CD14-positive monocyte (primary cell): ENCODE results near the gene PYGO2. TPM values are rescaled to one million over a fixed set of nuclear protein-coding genes. Genes with fewer than 3 reads are reported as not detected.

Experiments used
- DNase-seq, 3 donors: peaks; one replicate each; pipeline ENCODE4 v3.0.0-alpha.2; 2011 to 2022
- H2AFZ ChIP-seq: 2 replicates; pipeline ENCODE4 v1.6.0; 2012; ENCODE audit warnings: mild to moderate bottlenecking, low read depth, low read length, inconsistent platforms; ENCODE audit not compliant: insufficient read depth, poor library complexity, severe bottlenecking
- H3K27ac ChIP-seq, 2 donors: 1 replicate in 1 of 2; 2 replicates in 1 of 2; pipeline ENCODE4 v1.5.1; 2012 to 2013; ENCODE audit warnings: low read length in 2 of 2, control low read depth in 1 of 2, inconsistent platforms in 1 of 2, low read depth in 1 of 2, mild to moderate bottlenecking in 1 of 2
- H3K27me3 ChIP-seq, 2 donors: one replicate each; pipeline versions ENCODE4 v1.6.0 to v1.6.1; 2011 to 2013; ENCODE audit warnings: low read length in 2 of 2; ENCODE audit not compliant: control insufficient read depth in 2 of 2, insufficient read depth in 2 of 2
- H3K36me3 ChIP-seq, 2 donors: replicated peaks in 1 of 2; 1 replicate in 1 of 2; 2 replicates in 1 of 2; pipeline versions ENCODE4 v1.5.1 to v1.6.1; 2012 to 2013; ENCODE audit warnings: low read length in 2 of 2, control low read depth in 1 of 2, inconsistent platforms in 1 of 2, mild to moderate bottlenecking in 1 of 2; ENCODE audit not compliant: insufficient read depth in 2 of 2, control insufficient read depth in 1 of 2
- H3K4me1 ChIP-seq, 2 donors: 1 replicate in 1 of 2; 2 replicates in 1 of 2; pipeline versions ENCODE4 v1.5.1 to v1.6.1; 2012 to 2013; ENCODE audit warnings: low read length in 2 of 2, control low read depth in 1 of 2, inconsistent platforms in 1 of 2, mild to moderate bottlenecking in 1 of 2, moderate library complexity in 1 of 2; ENCODE audit not compliant: insufficient read depth in 2 of 2, control insufficient read depth in 1 of 2
- H3K4me2 ChIP-seq: replicated peaks from 2 replicates; pipeline ENCODE3; 2012; ENCODE audit warnings: low read length, moderate library complexity, mild to moderate bottlenecking; ENCODE audit not compliant: poor library complexity, severe bottlenecking; ENCODE audit errors: extremely low read depth
- H3K4me3 ChIP-seq, 3 experiments: fragments of 200-600 bp in 1 of 3; sonication (generic) in 1 of 3; replicated peaks in 1 of 3; 1 replicate in 2 of 3; 2 replicates in 1 of 3; pipeline ENCODE4 v1.5.1; 2011 to 2013; ENCODE audit warnings: low read length in 3 of 3, mild to moderate bottlenecking in 3 of 3, control low read depth in 2 of 3, low read depth in 2 of 3, inconsistent platforms in 1 of 3, moderate library complexity in 1 of 3
- H3K79me2 ChIP-seq: 2 replicates; pipeline ENCODE4 v1.6.0; 2012; ENCODE audit warnings: mild to moderate bottlenecking, control low read depth, inconsistent platforms, low read length, moderate library complexity; ENCODE audit not compliant: insufficient read depth
- H3K9ac ChIP-seq: 2 replicates; pipeline ENCODE4 v1.6.0; 2017; ENCODE audit warnings: low read length, mild to moderate bottlenecking; ENCODE audit not compliant: insufficient read depth, poor library complexity, severe bottlenecking
- H3K9me3 ChIP-seq, 2 donors: replicated peaks in 1 of 2; 1 replicate in 1 of 2; 2 replicates in 1 of 2; pipeline versions ENCODE4 v1.5.1 to v1.6.1; 2012 to 2013; ENCODE audit warnings: low read length in 2 of 2, control low read depth in 1 of 2; ENCODE audit not compliant: control insufficient read depth in 1 of 2, insufficient read depth in 1 of 2
- H4K20me1 ChIP-seq: 2 replicates; pipeline ENCODE4 v1.6.0; 2012; ENCODE audit warnings: mild to moderate bottlenecking, low read length, control low read depth, moderate library complexity; ENCODE audit not compliant: insufficient read depth
- H3K27ac Mint-ChIP-seq, 7 donors: one replicate each; pipeline ENCODE4 v1.8.0; 2020; ENCODE audit warnings: mild to moderate bottlenecking in 7 of 7, mixed read lengths in 7 of 7, moderate library complexity in 6 of 7, inconsistent platforms in 2 of 7
- H3K27me3 Mint-ChIP-seq, 3 donors: one replicate each; pipeline ENCODE4 v1.8.0; 2021 to 2022; ENCODE audit warnings: low read depth in 3 of 3, mild to moderate bottlenecking in 3 of 3, mixed read lengths in 3 of 3, moderate library complexity in 3 of 3, inconsistent platforms in 1 of 3
- H3K36me3 Mint-ChIP-seq, 2 donors: one replicate each; pipeline ENCODE4 v1.8.0; 2020; ENCODE audit warnings: mixed read lengths in 2 of 2, inconsistent platforms in 1 of 2, mild to moderate bottlenecking in 1 of 2
- H3K4me1 Mint-ChIP-seq: one replicate; pipeline ENCODE4 v1.8.0; 2020; ENCODE audit warnings: mild to moderate bottlenecking, mixed read lengths
- H3K4me3 Mint-ChIP-seq, 2 donors: one replicate each; pipeline ENCODE4 v1.8.0; 2020; ENCODE audit warnings: mild to moderate bottlenecking in 2 of 2, mixed read lengths in 2 of 2, moderate library complexity in 1 of 2
- H3K9me3 Mint-ChIP-seq, 7 donors: one replicate each; pipeline ENCODE4 v1.8.0; 2020 to 2022; ENCODE audit warnings: mixed read lengths in 7 of 7, mild to moderate bottlenecking in 6 of 7, moderate library complexity in 6 of 7, inconsistent platforms in 2 of 7
- WGBS: methylation state at CpG from one replicate; pipeline ENCODE4 v1.1.5; 2013; ENCODE audit warnings: missing lambda C conversion rate; ENCODE audit not compliant: insufficient coverage; 5-methylcytosine and 5-hydroxymethylcytosine counted together
- intact Hi-C, 2 donors: fragments of 100-400 bp; cut with micrococcal nuclease; formaldehyde crosslinking; loops; one replicate each; pipeline versions ENCODE4 v1.15.0 to v1.15.1; 2023
- polyA plus RNA-seq, 3 donors: library from polyadenylated mRNA; depleted of rRNA in 1 of 3; unstranded in 2 of 3; stranded (reverse) in 1 of 3; fragments of 300-500 nt in 2 of 3; fragments of >200 nt in 1 of 3; fragmentation: Illumina TruSeq in 2 of 3; gene quantifications; 1 replicate in 2 of 3; 2 replicates in 1 of 3; pipeline ENCODE4 v1.2.3, GENCODE V29; 2012 to 2021
- TF ChIP-seq, protein P1 (sequence below): fragments of 200-600 bp; IDR thresholded peaks from one replicate; pipeline ENCODE4 v1.8.0; 2022; ENCODE audit warnings: antibody characterized with exemption, mild to moderate bottlenecking

Gene PYGO2
- polyA plus RNA-seq, 3 donors, result 8.2 to 12.5 (median 12.0) TPM

DNA sequence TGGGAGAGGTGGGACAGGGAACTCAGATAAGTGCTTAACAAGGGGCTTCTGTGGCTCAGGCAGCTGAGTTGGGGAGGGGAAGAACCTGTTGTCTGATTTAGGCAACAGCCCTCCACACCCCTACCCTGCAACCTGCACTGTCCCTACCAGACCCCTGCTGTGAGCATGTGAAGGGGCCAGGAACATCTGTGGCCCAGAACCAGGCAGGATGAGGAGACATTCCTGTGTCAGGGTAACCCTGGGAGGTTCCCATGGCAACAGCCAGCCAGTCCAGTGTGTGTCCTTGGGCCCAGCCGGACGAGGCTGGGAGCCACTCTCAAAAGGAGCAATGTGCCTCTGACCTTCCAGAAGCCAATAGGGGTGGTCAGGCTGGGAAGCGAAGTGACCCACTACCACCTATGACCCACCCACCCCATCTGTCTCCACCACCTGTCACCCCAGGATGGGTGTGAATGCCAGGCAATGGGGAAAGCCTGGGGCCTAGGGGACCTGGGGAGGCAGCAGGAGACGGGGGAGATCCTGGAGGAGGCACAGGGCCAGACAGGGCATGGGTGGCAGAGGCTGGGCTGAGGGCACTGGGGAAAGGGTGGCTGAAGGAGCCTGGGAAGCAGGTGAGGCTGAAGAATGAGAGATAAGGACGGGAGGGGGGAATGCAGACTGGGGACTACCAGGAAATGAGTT lies 20.1 kb downstream of the PYGO2 start:
- H3K36me3 ChIP-seq, result peaks cover 12 to 21% of the 10 kb centered on the region in 2 donors
- H4K20me1 ChIP-seq, result no peaks in the 10 kb centered on the region
- peaks cover 0 to 2% (median 0%) of the 10 kb centered on the region in 7 donors for H3K9me3 Mint-ChIP-seq
- peak overlapping the region in 1 of 2 donors; percentile 82 for H3K27ac ChIP-seq
- H3K27me3 Mint-ChIP-seq, result peaks cover 0 to 4% (median 0%) of the 10 kb centered on the region in 3 donors
- peaks cover 51 to 66% of the 10 kb centered on the region in 2 donors for H3K4me1 ChIP-seq
- intact Hi-C loops, result no loop called here
- no peaks in the 10 kb centered on the region for H3K9me3 ChIP-seq
- peaks cover 15 to 18% of the 10 kb centered on the region in 2 donors for H3K36me3 Mint-ChIP-seq
- no peak overlapping the region for H3K4me3 Mint-ChIP-seq
- H2AFZ ChIP-seq, result peak overlapping the region; percentile 66
- H3K27me3 ChIP-seq, result no peaks in the 10 kb centered on the region
- WGBS, result no CpG with 5 or more reads among the region's 5 CpGs
- no peak overlapping the region for H3K4me2 ChIP-seq
- H3K79me2 ChIP-seq, result no peaks in the 10 kb centered on the region
- TF ChIP-seq, protein P1, sequence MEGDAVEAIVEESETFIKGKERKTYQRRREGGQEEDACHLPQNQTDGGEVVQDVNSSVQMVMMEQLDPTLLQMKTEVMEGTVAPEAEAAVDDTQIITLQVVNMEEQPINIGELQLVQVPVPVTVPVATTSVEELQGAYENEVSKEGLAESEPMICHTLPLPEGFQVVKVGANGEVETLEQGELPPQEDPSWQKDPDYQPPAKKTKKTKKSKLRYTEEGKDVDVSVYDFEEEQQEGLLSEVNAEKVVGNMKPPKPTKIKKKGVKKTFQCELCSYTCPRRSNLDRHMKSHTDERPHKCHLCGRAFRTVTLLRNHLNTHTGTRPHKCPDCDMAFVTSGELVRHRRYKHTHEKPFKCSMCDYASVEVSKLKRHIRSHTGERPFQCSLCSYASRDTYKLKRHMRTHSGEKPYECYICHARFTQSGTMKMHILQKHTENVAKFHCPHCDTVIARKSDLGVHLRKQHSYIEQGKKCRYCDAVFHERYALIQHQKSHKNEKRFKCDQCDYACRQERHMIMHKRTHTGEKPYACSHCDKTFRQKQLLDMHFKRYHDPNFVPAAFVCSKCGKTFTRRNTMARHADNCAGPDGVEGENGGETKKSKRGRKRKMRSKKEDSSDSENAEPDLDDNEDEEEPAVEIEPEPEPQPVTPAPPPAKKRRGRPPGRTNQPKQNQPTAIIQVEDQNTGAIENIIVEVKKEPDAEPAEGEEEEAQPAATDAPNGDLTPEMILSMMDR, result no peak
- DNase-seq, result no peak
- peak overlapping the region in 5 of 7 donors; percentile 54 to 87 (median 79) for H3K27ac Mint-ChIP-seq
- peaks cover 70% of the 10 kb centered on the region for H3K4me1 Mint-ChIP-seq
- H3K4me3 ChIP-seq, result no peak overlapping the region
- H3K9ac ChIP-seq, result peak overlapping the region; percentile 60

DNA sequence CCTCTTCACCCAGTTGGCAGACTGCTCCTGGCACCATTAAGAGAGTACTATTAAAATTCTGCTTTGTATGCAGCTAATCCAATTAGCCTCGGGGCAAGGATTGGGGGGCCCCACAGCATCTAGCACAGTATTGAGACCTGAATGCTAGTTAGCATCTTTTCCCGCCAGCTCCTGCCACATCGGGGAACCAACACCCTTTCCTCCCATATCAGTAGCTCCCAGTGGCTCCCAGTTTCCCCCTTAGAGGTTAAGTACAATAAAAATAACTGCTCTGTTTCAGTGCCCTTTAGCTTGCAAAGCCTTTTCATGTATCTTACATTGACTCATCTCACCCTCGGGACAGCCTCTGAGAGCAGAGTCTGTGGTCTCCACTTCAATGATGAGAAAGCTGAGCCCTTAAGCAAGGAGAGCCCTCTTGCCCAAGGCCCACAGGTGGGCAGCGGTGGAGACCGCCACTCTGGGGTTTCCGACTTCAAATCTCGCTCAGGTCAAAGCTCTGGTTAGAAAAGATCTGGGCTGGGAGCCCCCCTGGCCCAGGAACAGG lies 20.9 kb downstream of the PYGO2 start:
- Histone ChIP-seq H3K79me2 (peaks cover 5% of the 10 kb centered on the region), H3K27ac (no peak overlapping the region), H3K4me3 (no peak overlapping the region), H3K27me3 (no peaks in the 10 kb centered on the region), H3K36me3 (peaks cover 7 to 14% of the 10 kb centered on the region in 2 donors), H3K9me3 (no peaks in the 10 kb centered on the region), H2AFZ (no peak overlapping the region), H3K4me2 (no peak overlapping the region), H4K20me1 (no peaks in the 10 kb centered on the region), H3K4me1 (peaks cover 57 to 74% of the 10 kb centered on the region in 2 donors), H3K9ac (no peak overlapping the region)
- H3K27ac Mint-ChIP-seq, result peak overlapping the region in 4 of 7 donors; percentile 6 to 71 (median 50)
- 73% methylated on average over 4 of the region's 8 CpGs for WGBS
- H3K4me1 Mint-ChIP-seq, result peaks cover 77% of the 10 kb centered on the region
- peaks cover 0 to 4% (median 0%) of the 10 kb centered on the region in 3 donors for H3K27me3 Mint-ChIP-seq
- peak in 1 of 3 donors; percentile 2 for DNase-seq
- intact Hi-C loops, result no loop called here
- H3K9me3 Mint-ChIP-seq, result peaks cover 0 to 2% (median 0%) of the 10 kb centered on the region in 7 donors
- TF ChIP-seq, protein P1, result no peak
- peaks cover 8 to 11% of the 10 kb centered on the region in 2 donors for H3K36me3 Mint-ChIP-seq
- no peak overlapping the region for H3K4me3 Mint-ChIP-seq
